CD4-positive, alpha-beta T cell treated with Interleukin-4 for 4 hours (primary cell): ENCODE measurements around the gene GABRG3.

Source experiments
- DNase-seq: peaks from one replicate; pipeline ENCODE4 v3.0.0-alpha.2; 2020

Gene GABRG3

DNA sequence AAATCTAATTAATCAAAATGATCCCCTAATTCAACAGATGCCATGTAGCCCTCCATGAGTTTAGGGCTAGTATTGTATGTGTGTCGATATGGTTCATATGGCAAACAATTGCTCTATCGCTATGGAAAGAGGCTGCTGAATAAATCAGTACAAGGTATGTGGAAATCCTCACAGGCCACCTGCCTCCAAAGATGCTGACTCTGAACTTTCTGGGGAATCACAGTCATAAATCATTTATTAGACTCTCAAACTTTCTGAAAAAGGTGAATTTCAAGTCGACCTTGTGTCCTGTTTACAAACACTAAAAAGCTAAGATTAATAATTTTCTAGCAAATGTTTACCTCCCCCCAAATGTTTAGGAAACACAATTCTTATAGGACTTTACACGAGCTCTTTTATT, 462.6 kb downstream of the GABRG3 start:
- DNase-seq = no peak

DNA sequence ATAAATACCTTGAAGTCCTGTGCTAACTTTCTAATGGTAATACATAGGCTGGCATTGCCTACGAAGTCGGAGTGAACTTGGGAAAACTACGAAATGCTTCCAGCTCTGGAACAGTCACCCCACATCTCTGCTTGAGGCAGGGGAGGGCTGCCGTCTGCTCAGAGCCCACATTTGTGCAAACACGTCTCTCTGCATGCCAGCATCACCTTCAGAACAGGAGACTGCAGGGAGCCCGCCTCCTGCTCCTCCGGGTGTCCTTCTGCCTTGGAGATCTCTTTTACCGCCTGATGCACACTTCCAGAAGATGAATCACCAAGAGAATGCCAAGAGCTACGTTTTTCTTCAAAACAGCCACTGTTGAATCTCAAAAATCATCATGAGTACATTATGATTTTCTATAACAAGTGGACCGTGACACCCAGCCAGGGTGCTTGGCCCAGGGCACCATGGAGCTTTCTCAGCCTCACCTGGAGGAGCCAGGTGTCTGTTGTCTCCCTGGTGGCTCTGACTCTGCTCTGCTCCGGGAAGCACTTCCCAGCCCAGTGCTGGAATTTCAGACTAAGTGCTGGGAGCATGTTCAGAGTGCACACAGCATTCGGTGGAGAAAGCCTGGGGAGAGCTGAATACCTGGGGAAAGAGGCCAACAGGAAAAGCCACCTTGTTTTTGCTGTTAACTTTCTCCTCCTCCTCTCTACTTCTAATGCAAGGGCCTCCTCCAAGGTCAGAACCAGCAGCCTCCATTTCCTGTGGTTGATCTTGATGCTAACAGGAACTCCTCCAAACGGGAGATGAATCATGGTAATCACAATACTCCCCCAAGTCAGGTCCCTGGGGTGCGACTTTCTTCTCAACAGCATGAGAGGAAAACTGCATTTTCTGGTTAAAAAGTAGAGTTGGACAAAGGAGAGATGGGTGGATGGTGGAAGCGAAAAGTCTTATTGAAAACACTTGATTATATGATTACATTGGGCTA, 467.7 kb downstream of the GABRG3 start:
- DNase-seq = no peak

GRCh38 chr15:27441120-27441519, 470.1 kb downstream of the GABRG3 start:
- no peak for DNase-seq

DNA sequence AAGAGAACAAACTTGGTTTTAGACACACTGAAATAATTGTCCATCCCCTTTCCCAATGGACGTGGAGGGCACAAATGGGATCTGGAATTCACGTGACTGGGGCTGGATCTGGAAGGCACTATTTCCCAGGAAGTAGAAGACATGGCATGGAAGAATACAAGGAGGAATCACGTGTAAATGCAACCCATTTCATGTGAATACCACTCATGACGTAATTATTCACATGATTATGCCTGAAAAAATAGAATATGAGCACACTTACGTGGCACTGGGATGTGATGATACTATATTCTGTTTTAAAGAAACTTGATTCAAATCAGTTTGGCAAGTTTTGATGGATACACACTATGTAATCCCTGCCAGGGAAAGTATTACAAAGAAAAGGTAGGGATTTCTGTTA, 477.3 kb downstream of the GABRG3 start:
- DNase-seq = no peak

DNA sequence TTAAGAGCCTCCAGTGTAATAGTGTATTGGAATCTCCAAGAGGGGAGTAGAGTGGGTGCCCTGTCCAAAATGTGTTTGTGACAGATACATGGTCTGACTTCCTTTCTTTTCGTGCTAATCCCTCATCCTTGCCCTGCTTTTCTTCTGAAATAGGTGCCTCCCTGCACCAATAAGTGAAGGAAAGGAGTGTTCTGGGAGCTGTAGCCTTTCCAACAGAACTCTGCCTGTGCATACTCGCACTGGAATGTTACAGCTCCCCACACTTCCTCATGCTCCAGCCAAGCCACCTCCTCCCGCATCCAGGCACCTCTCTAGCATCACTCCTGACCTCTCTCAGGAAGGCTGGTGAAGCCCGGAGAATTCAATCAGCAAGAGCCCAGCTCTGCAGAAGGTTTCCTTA, 478.0 kb downstream of the GABRG3 start:
- DNase-seq = no peak

DNA sequence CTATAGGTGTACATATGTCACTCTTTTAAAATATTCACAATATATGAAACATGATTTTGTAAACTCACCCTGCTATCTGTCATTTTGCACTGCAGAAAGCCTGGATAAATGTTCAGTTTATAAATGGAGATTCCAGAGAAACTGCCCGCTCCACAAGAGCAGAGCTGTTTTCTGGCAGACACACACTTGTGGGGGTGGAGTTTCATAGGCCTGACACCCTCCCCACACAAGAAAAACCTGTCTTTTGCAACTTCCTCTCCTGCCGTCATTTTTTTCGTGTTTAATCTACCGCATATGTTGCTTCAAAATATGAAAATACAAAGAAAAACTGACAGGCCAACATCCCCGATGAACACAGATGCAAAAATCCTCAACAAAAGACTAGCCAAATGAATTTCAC, 479.0 kb downstream of the GABRG3 start:
- no peak for DNase-seq

- no peak for DNase-seq
Measured at GRCh38 chr15:27454281-27455075, 483.5 kb downstream of the GABRG3 start.

GRCh38 chr15:27456807-27457206, 485.8 kb downstream of the GABRG3 start:
- no peak for DNase-seq

- no peak for DNase-seq
Measured at GRCh38 chr15:27457766-27458165, 486.8 kb downstream of the GABRG3 start.

- no peak for DNase-seq
Measured at GRCh38 chr15:27458345-27459084, 487.5 kb downstream of the GABRG3 start.

DNA sequence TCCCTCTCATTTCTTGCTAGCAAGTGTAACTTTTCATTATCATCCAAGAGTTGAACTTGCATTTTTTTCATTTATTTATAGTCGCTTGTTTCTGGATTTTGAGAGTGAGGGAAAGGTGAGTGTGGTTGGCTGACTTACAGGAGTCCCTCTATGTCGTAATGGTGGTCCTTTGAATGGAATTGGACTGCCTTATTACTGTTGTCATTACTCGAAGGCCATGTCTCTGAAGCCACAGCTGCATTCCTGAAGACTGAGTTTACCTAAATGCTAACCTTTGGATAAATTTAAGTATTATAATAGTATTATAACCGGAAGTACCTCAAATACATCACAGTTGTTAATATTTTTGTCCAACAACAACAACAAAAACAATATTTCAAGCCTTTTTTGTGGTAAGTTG, 488.9 kb downstream of the GABRG3 start:
- DNase-seq = no peak

GRCh38 chr15:27461181-27461580, 490.2 kb downstream of the GABRG3 start:
- no peak for DNase-seq

DNA sequence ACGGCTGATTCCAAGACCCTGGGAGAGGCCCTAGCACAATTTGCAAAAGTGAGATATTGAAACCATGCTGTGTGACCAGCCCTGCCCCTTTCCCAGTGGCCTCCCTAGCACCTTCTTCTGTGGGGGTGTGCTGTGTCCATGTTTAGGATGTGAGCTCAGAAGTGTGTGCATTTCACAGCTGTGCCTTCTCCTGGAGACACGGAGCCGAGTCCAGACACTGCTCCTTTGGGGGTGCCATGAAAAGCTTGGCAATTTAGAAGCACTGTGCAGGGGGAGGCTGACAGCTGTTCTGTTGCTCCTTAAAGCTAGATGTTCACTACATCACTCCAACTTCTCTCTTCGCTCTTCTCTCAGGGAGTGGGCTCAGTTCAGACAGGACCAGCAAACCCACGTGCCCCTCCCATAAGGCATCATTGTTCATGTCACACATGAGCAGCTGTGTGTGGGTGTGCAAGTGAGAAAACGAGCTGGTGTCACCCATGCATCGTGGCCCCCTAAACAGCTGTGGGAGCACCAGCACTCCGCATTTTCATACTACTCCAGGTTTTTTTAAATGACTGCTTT, 492.6 kb downstream of the GABRG3 start:
- DNase-seq = no peak

DNA sequence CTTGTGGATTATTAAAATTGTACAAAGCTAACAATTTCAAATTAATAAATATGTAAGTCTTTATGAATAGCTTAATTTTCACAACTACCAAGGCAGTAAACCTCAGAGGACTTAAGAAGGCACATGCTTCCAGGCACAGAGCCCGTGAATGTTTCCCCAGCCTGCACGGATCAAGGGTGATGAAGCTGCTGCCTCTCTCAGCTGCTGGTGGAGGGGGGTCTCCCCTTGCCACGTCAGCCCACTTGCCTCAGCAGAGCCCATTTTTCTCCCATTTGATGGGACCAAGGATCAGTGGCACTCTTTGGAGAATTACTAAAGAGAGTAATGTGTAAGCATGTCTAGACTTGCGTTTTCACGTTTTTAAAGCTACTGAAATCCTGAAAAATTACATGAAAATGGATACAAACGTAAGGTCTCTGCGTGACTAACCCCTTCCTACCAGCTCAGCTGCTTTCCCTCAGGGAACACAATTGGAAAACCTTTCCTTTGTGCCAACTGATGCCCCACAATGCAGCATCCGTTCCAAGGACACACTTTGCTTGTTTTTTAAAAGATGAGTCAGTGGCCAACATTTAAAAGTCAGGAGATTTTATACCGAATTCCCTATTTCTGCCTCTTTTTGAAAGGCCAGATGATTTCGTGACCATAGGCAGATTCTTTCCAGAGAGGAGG, 494.1 kb downstream of the GABRG3 start:
- no peak for DNase-seq

DNA sequence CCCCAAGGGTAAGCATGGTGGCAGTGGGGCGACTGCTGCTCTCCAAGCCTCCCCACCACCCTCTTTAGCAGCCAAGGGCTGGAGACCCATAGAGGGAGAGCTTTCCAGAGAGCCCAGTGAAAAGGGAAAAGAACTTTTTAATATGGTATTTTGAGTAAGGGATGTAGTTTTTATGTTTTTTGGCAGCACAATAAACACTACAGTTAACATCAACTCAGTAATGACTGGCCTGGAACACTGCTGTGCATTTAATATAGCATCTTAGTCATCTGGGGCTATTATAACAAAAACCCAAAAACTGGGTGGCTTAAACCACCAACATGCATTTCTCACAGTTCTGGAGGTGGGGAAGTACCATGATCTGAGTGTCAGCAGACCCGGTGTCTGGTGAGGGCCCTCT, 495.8 kb downstream of the GABRG3 start:
- DNase-seq = no peak

- DNase-seq = no peak
Measured at GRCh38 chr15:27468151-27468591, 497.2 kb downstream of the GABRG3 start.

DNA sequence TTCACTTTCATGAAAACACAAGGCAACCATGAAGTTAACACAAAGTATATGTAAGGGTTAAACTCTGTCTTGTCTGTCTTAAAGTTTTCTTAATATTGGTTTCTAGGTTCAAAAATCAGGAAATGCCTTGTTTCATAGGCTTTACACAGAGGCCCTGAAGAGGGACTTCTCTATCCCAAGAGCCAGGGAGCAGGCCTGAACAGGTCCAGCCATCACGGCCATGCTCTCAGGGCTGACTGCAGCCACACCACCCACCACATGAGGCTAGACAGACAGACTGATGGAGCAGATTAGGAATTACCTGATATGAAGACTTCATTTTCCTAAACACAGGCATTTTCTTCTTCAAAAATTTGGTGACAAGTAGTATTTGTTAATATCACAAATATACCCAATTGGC, 502.9 kb downstream of the GABRG3 start:
- no peak for DNase-seq

GRCh38 chr15:27475395-27475794, 504.4 kb downstream of the GABRG3 start:
- DNase-seq = no peak

GRCh38 chr15:27479296-27480140, 508.5 kb downstream of the GABRG3 start:
- no peak for DNase-seq

- no peak for DNase-seq
Measured at GRCh38 chr15:27480141-27480530, 509.2 kb downstream of the GABRG3 start.

GRCh38 chr15:27480642-27481041, 509.7 kb downstream of the GABRG3 start:
- no peak for DNase-seq
